K562 (cell line): Measurements from ENCODE around the gene ZSCAN1. TPM values are rescaled to one million over a fixed set of nuclear protein-coding genes. Genes with fewer than 3 reads are reported as not detected.

Source experiments
- BRF1 ChIP-seq: IDR thresholded peaks from 3 replicates; pipeline ENCODE4 v1.6.1; 2011; ENCODE audit warnings: borderline replicate concordance, mild to moderate bottlenecking; ENCODE audit not compliant: insufficient read length; ENCODE audit errors: extremely low read depth
- CSDE1 ChIP-seq, 2 experiments: fragments of 450-650 bp; IDR thresholded peaks; 2 replicates each; pipeline ENCODE4 v1.6.1; 2016; ENCODE audit warnings: mild to moderate bottlenecking in 1 of 2
- ILF3 ChIP-seq: fragments of 450-650 bp; IDR thresholded peaks from 2 replicates; pipeline ENCODE4 v1.6.1; 2018; ENCODE audit warnings: antibody characterized with exemption, mild to moderate bottlenecking, moderate library complexity, borderline replicate concordance
- RERE ChIP-seq: sonication (generic); formaldehyde crosslinking; IDR thresholded peaks from 2 replicates; pipeline ENCODE4 v1.8.0; 2023; ENCODE audit warnings: missing genetic modification reagents, mild to moderate bottlenecking, borderline replicate concordance
- REST ChIP-seq, 2 experiments: fragments of 450-650 bp; formaldehyde crosslinking in 1 of 2; IDR thresholded peaks; 2 replicates each; pipeline versions ENCODE4 v1.4.0 to v1.6.1; 2014 to 2020; ENCODE audit warnings: mild to moderate bottlenecking in 2 of 2, borderline replicate concordance in 1 of 2, low read depth in 1 of 2
- ZNF75A ChIP-seq: fragments of 450-650 bp; formaldehyde crosslinking; IDR thresholded peaks from 2 replicates; pipeline ENCODE4 v1.4.0; 2020; ENCODE audit warnings: mild to moderate bottlenecking
- ZNF77 ChIP-seq: fragments of 250-450 bp; sonication (Bioruptor Pico); IDR thresholded peaks from 2 replicates; pipeline ENCODE4 v1.5.0; 2020
- polyA plus RNA-seq, 8 experiments: library from polyadenylated mRNA; depleted of rRNA in 4 of 8; stranded (reverse) in 5 of 8; unstranded in 3 of 8; fragments of >200 nt; fragmentation: Nextera tagmentation in 2 of 8; fragmentation: Illumina TruSeq in 1 of 8; extraction: Ambion mirVana in 2 of 8; extraction: Trizol in 1 of 8; gene quantifications; 2 replicates each; pipeline versions ENCODE4 v1.2.1 to v1.2.3, GENCODE V29; 2011 to 2014; ENCODE audit warnings: inconsistent platforms in 1 of 8, missing spikeins in 1 of 8
- total RNA-seq, 7 experiments: library from RNA; depleted of rRNA in 6 of 7; stranded (reverse); fragments of >200 nt in 6 of 7; fragmentation: Illumina TruSeq in 2 of 7; extraction: Trizol in 2 of 7; gene quantifications; 2 replicates each; pipeline versions ENCODE4 v1.2.1 to v1.2.3, GENCODE V29; 2011 to 2021; ENCODE audit warnings: low replicate concordance in 1 of 7

ZSCAN1 gene
- total and polyA plus RNA-seq, 9 of the 15 experiments (the other 6 are each of a cell fraction or from before 2014, with no cell fraction given), result not detected

- TF ChIP-seq REST (IDR thresholded peaks at IDR 0.05; ENCODE audit: borderline replicate concordance), result no peak
- TF ChIP-seq REST (CRISPR knock-in tag; IDR thresholded peaks at IDR 0.05; ENCODE audit: low read depth), result no peak
- no peak for TF ChIP-seq ILF3
- no peak for TF ChIP-seq ZNF77 (CRISPR knock-in tag)
- TF ChIP-seq ZNF75A (CRISPR knock-in tag), result no peak
- TF ChIP-seq RERE, result no peak
- TF ChIP-seq BRF1, result no peak
- TF ChIP-seq CSDE1 (IDR thresholded peaks at IDR 0.05), result no peak
Measured at GRCh38 chr19:58001895-58002369, 31.9 kb upstream of the ZSCAN1 start (continued).
